DND-41 (cell line): ENCODE results near the gene PSME2.

Experiments
- ATAC-seq: fragments of 200-7000 bp; cut with Tn5 transposase; 3 replicates; pipeline ENCODE4 v1.9.1; 2021; ENCODE audit warnings: low read depth; ENCODE audit not compliant: insufficient read depth
- DNase-seq: peaks from one replicate; pipeline ENCODE4 v3.0.0-alpha.2; 2020
- H2AFZ ChIP-seq: 2 replicates; pipeline ENCODE4 v1.6.0; 2012; ENCODE audit warnings: low read depth, low read length
- H3K27ac ChIP-seq: 2 replicates; pipeline ENCODE4 v1.5.1; 2012; ENCODE audit warnings: low read length, inconsistent platforms
- H3K27me3 ChIP-seq: fragments of 200-600 bp; sonication (generic); 2 replicates; pipeline ENCODE4 v1.6.0; 2012; ENCODE audit warnings: low read length, mild to moderate bottlenecking, inconsistent platforms; ENCODE audit not compliant: insufficient read depth, poor library complexity
- H3K36me3 ChIP-seq: 2 replicates; pipeline ENCODE4 v1.5.1; 2012; ENCODE audit warnings: low read length, inconsistent platforms; ENCODE audit not compliant: insufficient read depth
- H3K4me1 ChIP-seq: 2 replicates; pipeline ENCODE4 v1.5.1; 2012; ENCODE audit warnings: mild to moderate bottlenecking, low read length; ENCODE audit not compliant: insufficient read depth
- H3K4me2 ChIP-seq: 2 replicates; pipeline ENCODE4 v1.6.0; 2012; ENCODE audit warnings: mild to moderate bottlenecking, moderate library complexity, low read length, inconsistent platforms; ENCODE audit not compliant: insufficient read depth
- H3K4me3 ChIP-seq, 2 experiments: fragments of 200-600 bp in 1 of 2; shearing (Covaris generic) in 1 of 2; 2 replicates each; pipeline ENCODE4 v1.5.1; 2012 to 2016; ENCODE audit warnings: inconsistent platforms in 2 of 2, low read length in 2 of 2, mild to moderate bottlenecking in 2 of 2, low read depth in 1 of 2, moderate library complexity in 1 of 2
- H3K79me2 ChIP-seq: 2 replicates; pipeline ENCODE4 v1.6.0; 2012; ENCODE audit warnings: low read length, inconsistent platforms; ENCODE audit not compliant: insufficient read depth
- H3K9ac ChIP-seq: 2 replicates; pipeline ENCODE4 v1.6.0; 2012; ENCODE audit warnings: low read depth, mild to moderate bottlenecking, inconsistent platforms, low read length, moderate library complexity
- H3K9me3 ChIP-seq: 2 replicates; pipeline ENCODE4 v1.5.1; 2012; ENCODE audit warnings: low read length, moderate library complexity, mild to moderate bottlenecking, inconsistent platforms; ENCODE audit not compliant: insufficient read depth, severe bottlenecking
- H4K20me1 ChIP-seq: 2 replicates; pipeline ENCODE4 v1.6.0; 2012; ENCODE audit warnings: low read length; ENCODE audit not compliant: insufficient read depth
- CTCF ChIP-seq: IDR thresholded peaks from 2 replicates; pipeline ENCODE4 v1.5.1; 2012; ENCODE audit warnings: borderline replicate concordance, low read length, moderate library complexity, mild to moderate bottlenecking; ENCODE audit not compliant: poor library complexity, severe bottlenecking; ENCODE audit errors: extremely low read depth
- EZH2 ChIP-seq: IDR thresholded peaks from 3 replicates; pipeline ENCODE4 v1.6.1; 2012; ENCODE audit warnings: borderline replicate concordance, low read depth, mild to moderate bottlenecking, moderate library complexity, low read length, inconsistent platforms; ENCODE audit not compliant: severe bottlenecking

The PSME2 gene

GRCh38 chr14:24185026-24185425, 38.6 kb upstream of the PSME2 start:
- TF ChIP-seq CTCF = no peak
- TF ChIP-seq EZH2 = no peak
- H2AFZ ChIP-seq = no peak overlapping the region

GRCh38 chr14:24184104-24184970, 37.9 kb upstream of the PSME2 start:
- Histone ChIP-seq H3K9me3 (no peaks in the 10 kb centered on the region), H3K27me3 (no peaks in the 10 kb centered on the region), H3K36me3 (peaks cover 78% of the 10 kb centered on the region), H3K4me1 (peaks cover 26% of the 10 kb centered on the region), H3K4me2 (no peak overlapping the region), H3K79me2 (peaks cover 18% of the 10 kb centered on the region), H3K9ac (no peak overlapping the region), H3K27ac (no peak overlapping the region), H2AFZ (no peak overlapping the region), H4K20me1 (peaks cover 22% of the 10 kb centered on the region; the same call in 1 of the 2 replicates), H3K4me3 (no peak overlapping the region)
- DNase-seq (no peak), ATAC-seq (no peak)
- TF ChIP-seq CTCF (no peak), EZH2 (no peak)

More at GRCh38 chr14:24185026-24185425, 38.6 kb upstream of the PSME2 start:
- Histone ChIP-seq H3K4me3 (no peak overlapping the region), H3K27ac (no peak overlapping the region), H3K9ac (no peak overlapping the region), H3K27me3 (no peaks in the 10 kb centered on the region), H3K79me2 (peaks cover 18% of the 10 kb centered on the region), H3K4me1 (peaks cover 33% of the 10 kb centered on the region), H3K36me3 (peaks cover 74% of the 10 kb centered on the region), H4K20me1 (peaks cover 17% of the 10 kb centered on the region; the same call in 1 of the 2 replicates), H3K4me2 (no peak overlapping the region), H3K9me3 (no peaks in the 10 kb centered on the region)
- no peak for DNase-seq
- ATAC-seq = no peak

GRCh38 chr14:24183014-24183481, 36.6 kb upstream of the PSME2 start:
- peaks cover 89% of the 10 kb centered on the region for H3K36me3 ChIP-seq
- no peak overlapping the region for H3K4me3 ChIP-seq
- H3K79me2 ChIP-seq = peaks cover 16% of the 10 kb centered on the region; the same call in 1 of the 2 replicates
- no peak for ATAC-seq
- peaks cover 23% of the 10 kb centered on the region; the same call in 1 of the 2 replicates for H4K20me1 ChIP-seq
- no peaks in the 10 kb centered on the region for H3K27me3 ChIP-seq
- no peak for TF ChIP-seq CTCF
- no peak for TF ChIP-seq EZH2
- H3K4me1 ChIP-seq = peaks cover 15% of the 10 kb centered on the region
- H3K9ac ChIP-seq = no peak overlapping the region
- no peaks in the 10 kb centered on the region for H3K9me3 ChIP-seq
- no peak for DNase-seq
- H3K4me2 ChIP-seq = no peak overlapping the region
- no peak overlapping the region for H2AFZ ChIP-seq
- no peak overlapping the region for H3K27ac ChIP-seq
